ENCODE results near the gene MAPKAP1.

The MAPKAP1 gene

DNA sequence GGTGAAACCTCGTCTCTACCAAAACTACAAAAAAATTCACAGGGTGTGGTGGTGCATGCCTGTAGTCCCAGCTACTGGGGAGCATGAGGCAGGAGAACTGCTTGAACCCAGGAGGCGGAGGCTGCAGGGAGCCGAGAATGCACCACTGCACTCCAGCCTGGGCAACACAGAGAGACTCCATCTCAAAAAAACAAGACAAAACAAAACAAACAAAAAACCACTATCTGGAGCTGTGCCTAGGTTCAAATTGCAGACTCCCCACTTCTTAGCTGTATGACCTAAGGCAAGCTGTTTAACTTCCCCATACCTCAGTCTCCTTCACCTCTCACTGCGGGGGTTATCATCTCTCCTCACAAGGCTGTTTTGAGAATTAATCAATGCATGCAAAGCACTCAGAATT lies 68.0 kb downstream of the MAPKAP1 start:
- no peaks in the 10 kb centered on the region for H3K79me2 ChIP-seq (ENCODE audit: control insufficient read depth, insufficient read depth, low read length, poor library complexity)
- H3K9ac ChIP-seq (ENCODE audit: low read length), result no peak overlapping the region
- no peak overlapping the region for H2AFZ ChIP-seq (ENCODE audit: insufficient read depth, low read length, poor library complexity)

DNA sequence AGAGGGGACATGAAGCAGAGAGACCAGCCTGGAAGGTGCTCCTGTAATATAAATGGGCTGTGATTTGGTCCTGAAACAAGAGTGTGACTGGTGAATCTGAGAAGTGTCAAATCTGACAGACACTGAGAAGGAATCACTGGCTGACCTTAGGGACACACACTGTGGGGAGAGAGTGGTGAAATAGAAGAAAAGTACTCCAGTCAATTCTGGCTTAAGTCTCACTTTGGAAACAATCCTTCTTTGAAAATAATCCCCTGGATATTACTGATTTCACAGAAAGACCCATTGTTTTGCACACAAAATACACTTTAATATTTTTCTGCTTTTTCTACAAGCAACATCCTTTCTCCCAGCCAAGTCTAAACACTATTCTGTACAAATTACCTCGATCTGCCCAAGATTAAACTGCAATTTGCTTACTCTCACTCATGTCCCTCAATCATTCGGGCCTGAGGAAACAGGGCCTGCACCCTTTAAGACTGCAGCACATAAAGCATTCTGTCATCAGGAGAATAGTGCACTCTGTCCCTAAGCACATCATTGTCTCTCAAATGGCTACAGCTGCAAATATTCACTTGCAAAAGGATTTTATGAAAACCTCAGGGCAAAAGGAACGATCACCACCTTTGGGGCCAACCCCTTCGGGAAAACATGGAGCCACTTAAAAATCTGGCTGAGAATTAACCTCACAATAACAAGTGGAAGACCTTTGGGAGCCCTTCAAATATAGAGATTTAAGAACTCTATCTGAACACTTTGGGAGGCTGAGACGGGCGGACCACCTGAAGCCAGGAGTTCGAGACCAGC lies 68.6 kb downstream of the MAPKAP1 start:
- Histone ChIP-seq H4K91ac (ENCODE audit: low read depth, low read length) (no peak overlapping the region), H3K9me3 (ENCODE audit: insufficient read depth, low read depth, low read length) (no peaks in the 10 kb centered on the region), H3K14ac (ENCODE audit: low read length) (no peak overlapping the region), H3K36me3 (ENCODE audit: control insufficient read depth in 1 of 2, insufficient read depth in 2 of 2, low read length in 2 of 2) (no peaks in the 10 kb centered on the region), H3K27ac (ENCODE audit: low read depth, low read length) (no peak overlapping the region), H2BK5ac (ENCODE audit: low read depth, low read length, poor library complexity) (no peak overlapping the region), H4K8ac (ENCODE audit: low read depth, low read length) (no peak overlapping the region), H3K79me1 (ENCODE audit: low read length) (no peaks in the 10 kb centered on the region), H3K79me2 (ENCODE audit: control insufficient read depth, insufficient read depth, low read length, poor library complexity) (no peaks in the 10 kb centered on the region), H2AFZ (ENCODE audit: insufficient read depth, low read length, poor library complexity) (no peak overlapping the region), H2BK120ac (ENCODE audit: insufficient read depth, low read length, poor library complexity) (no peak overlapping the region), H3K4me2 (ENCODE audit: low read length) (no peak overlapping the region), H2AK5ac (ENCODE audit: low read length) (no peak overlapping the region), H3K4me1 (ENCODE audit: control insufficient read depth in 1 of 2, insufficient read depth in 2 of 2, low read length in 2 of 2) (peaks cover 0 to 5% of the 10 kb centered on the region in 2 experiments), H3K4ac (ENCODE audit: low read depth, low read length) (no peak overlapping the region), H3K9ac (ENCODE audit: low read length) (no peak overlapping the region), H2BK12ac (ENCODE audit: low read length) (no peak overlapping the region), H3K4me3 (ENCODE audit: low read depth, low read length) (no peak overlapping the region), H3K18ac (ENCODE audit: low read length) (no peak overlapping the region), H3K27me3 (ENCODE audit: insufficient read depth, low read length) (no peaks in the 10 kb centered on the region), H3K23ac (ENCODE audit: low read length) (no peak overlapping the region), H4K12ac (ENCODE audit: low read depth, low read length) (no peak overlapping the region)
- DNase-seq, result no peak
- WGBS (ENCODE audit: extremely low coverage, insufficient coverage, insufficient read length), result no CpG with 5 or more reads among the region's 7 CpGs

More for the DNA sequence above, 68.0 kb downstream of the MAPKAP1 start:
- no CpG with 5 or more reads among the region's 4 CpGs for WGBS (ENCODE audit: extremely low coverage, insufficient coverage, insufficient read length)
- H3K27ac ChIP-seq (ENCODE audit: low read depth, low read length), result no peak overlapping the region
- no peak overlapping the region for H3K4me3 ChIP-seq (ENCODE audit: low read depth, low read length)
- H4K91ac ChIP-seq (ENCODE audit: low read depth, low read length), result no peak overlapping the region
- H4K8ac ChIP-seq (ENCODE audit: low read depth, low read length), result no peak overlapping the region
- H2AK5ac ChIP-seq (ENCODE audit: low read length), result no peak overlapping the region
- H2BK12ac ChIP-seq (ENCODE audit: low read length), result no peak overlapping the region
- H3K79me1 ChIP-seq (ENCODE audit: low read length), result no peaks in the 10 kb centered on the region
- peaks cover 0 to 5% of the 10 kb centered on the region in 2 experiments for H3K4me1 ChIP-seq (ENCODE audit: control insufficient read depth in 1 of 2, insufficient read depth in 2 of 2, low read length in 2 of 2)
- no peak overlapping the region for H3K14ac ChIP-seq (ENCODE audit: low read length)
- H3K27me3 ChIP-seq (ENCODE audit: insufficient read depth, low read length), result no peaks in the 10 kb centered on the region
- no peak overlapping the region for H3K23ac ChIP-seq (ENCODE audit: low read length)
- H2BK120ac ChIP-seq (ENCODE audit: insufficient read depth, low read length, poor library complexity), result no peak overlapping the region
- no peaks in the 10 kb centered on the region for H3K36me3 ChIP-seq (ENCODE audit: control insufficient read depth in 1 of 2, insufficient read depth in 2 of 2, low read length in 2 of 2)
- DNase-seq, result no peak
- H3K9me3 ChIP-seq (ENCODE audit: insufficient read depth, low read depth, low read length), result no peaks in the 10 kb centered on the region
- H4K12ac ChIP-seq (ENCODE audit: low read depth, low read length), result no peak overlapping the region
- H3K4ac ChIP-seq (ENCODE audit: low read depth, low read length), result no peak overlapping the region
- no peak overlapping the region for H3K4me2 ChIP-seq (ENCODE audit: low read length)
- H2BK5ac ChIP-seq (ENCODE audit: low read depth, low read length, poor library complexity), result no peak overlapping the region
- H3K18ac ChIP-seq (ENCODE audit: low read length), result peak overlapping the region; percentile 45

DNA sequence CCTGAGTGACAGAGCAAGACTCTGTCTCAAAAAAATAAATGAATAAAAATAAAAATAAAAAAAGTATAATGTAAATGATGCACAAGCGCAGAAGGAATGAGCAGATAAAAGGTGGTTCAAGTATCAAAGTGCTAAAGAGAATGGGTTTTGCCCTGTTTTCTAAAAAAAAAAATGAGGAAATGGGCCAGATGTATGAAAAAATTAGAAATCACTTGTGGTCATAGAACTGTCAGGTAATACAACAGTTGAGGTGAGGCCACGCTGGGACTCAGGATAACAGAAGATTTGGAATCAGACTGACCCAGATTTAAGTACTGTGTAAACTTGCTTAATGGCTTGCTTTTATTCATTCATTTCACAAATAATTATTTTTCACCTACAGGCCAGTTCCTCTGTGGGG lies 69.8 kb downstream of the MAPKAP1 start:
- no peak overlapping the region for H2BK120ac ChIP-seq (ENCODE audit: insufficient read depth, low read length, poor library complexity)
- H3K4me3 ChIP-seq (ENCODE audit: low read depth, low read length), result no peak overlapping the region
- no peak overlapping the region for H2BK5ac ChIP-seq (ENCODE audit: low read depth, low read length, poor library complexity)
- H4K91ac ChIP-seq (ENCODE audit: low read depth, low read length), result no peak overlapping the region
- no peak overlapping the region for H2BK12ac ChIP-seq (ENCODE audit: low read length)
- H3K9ac ChIP-seq (ENCODE audit: low read length), result no peak overlapping the region
- no peak overlapping the region for H3K23ac ChIP-seq (ENCODE audit: low read length)
- no peaks in the 10 kb centered on the region for H3K79me2 ChIP-seq (ENCODE audit: control insufficient read depth, insufficient read depth, low read length, poor library complexity)
- H3K4me1 ChIP-seq (ENCODE audit: control insufficient read depth in 1 of 2, insufficient read depth in 2 of 2, low read length in 2 of 2), result peaks cover 6 to 13% of the 10 kb centered on the region in 2 experiments
- no peaks in the 10 kb centered on the region for H3K9me3 ChIP-seq (ENCODE audit: insufficient read depth, low read depth, low read length)
- no peak overlapping the region for H2AK5ac ChIP-seq (ENCODE audit: low read length)
- no CpG with 5 or more reads among the region's 2 CpGs for WGBS (ENCODE audit: extremely low coverage, insufficient coverage, insufficient read length)
- H3K4ac ChIP-seq (ENCODE audit: low read depth, low read length), result no peak overlapping the region
- no peaks in the 10 kb centered on the region for H3K27me3 ChIP-seq (ENCODE audit: insufficient read depth, low read length)
- H4K12ac ChIP-seq (ENCODE audit: low read depth, low read length), result no peak overlapping the region
- H3K14ac ChIP-seq (ENCODE audit: low read length), result no peak overlapping the region
- H3K4me2 ChIP-seq (ENCODE audit: low read length), result no peak overlapping the region
- H3K36me3 ChIP-seq (ENCODE audit: control insufficient read depth in 1 of 2, insufficient read depth in 2 of 2, low read length in 2 of 2), result no peaks in the 10 kb centered on the region
- no peak overlapping the region for H3K18ac ChIP-seq (ENCODE audit: low read length)
- no peak for DNase-seq
- H4K8ac ChIP-seq (ENCODE audit: low read depth, low read length), result no peak overlapping the region
- H3K27ac ChIP-seq (ENCODE audit: low read depth, low read length), result no peak overlapping the region
- no peak overlapping the region for H2AFZ ChIP-seq (ENCODE audit: insufficient read depth, low read length, poor library complexity)
- H3K79me1 ChIP-seq (ENCODE audit: low read length), result no peaks in the 10 kb centered on the region

DNA sequence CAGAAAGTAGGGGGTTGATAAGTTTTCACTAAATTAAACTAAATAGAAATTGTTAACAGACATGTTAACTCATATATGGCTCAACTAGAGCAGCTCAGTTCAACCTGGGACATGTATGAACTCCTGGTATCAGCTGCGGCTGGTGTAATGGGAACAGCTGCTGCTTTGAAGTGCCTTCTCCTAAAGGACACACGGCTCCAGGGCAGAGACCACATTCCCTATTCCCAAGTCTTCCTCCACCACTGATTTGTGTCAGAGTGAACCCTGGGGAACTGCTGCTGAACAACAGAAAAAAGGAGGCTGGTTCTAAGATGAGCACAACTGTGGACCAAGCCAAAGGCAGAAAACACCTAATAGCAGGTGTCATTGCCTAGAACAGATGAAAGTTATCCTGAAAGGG lies 71.1 kb downstream of the MAPKAP1 start:
- no peak overlapping the region for H3K23ac ChIP-seq (ENCODE audit: low read length)
- H3K18ac ChIP-seq (ENCODE audit: low read length), result no peak overlapping the region
- DNase-seq, result no peak
- H3K14ac ChIP-seq (ENCODE audit: low read length), result no peak overlapping the region
- H4K12ac ChIP-seq (ENCODE audit: low read depth, low read length), result no peak overlapping the region
- H2AK5ac ChIP-seq (ENCODE audit: low read length), result no peak overlapping the region
- H3K27ac ChIP-seq (ENCODE audit: low read depth, low read length), result no peak overlapping the region
- no peak overlapping the region for H3K4ac ChIP-seq (ENCODE audit: low read depth, low read length)
- no peak overlapping the region for H2BK5ac ChIP-seq (ENCODE audit: low read depth, low read length, poor library complexity)
- no peaks in the 10 kb centered on the region for H3K36me3 ChIP-seq (ENCODE audit: control insufficient read depth in 1 of 2, insufficient read depth in 2 of 2, low read length in 2 of 2)
- no peaks in the 10 kb centered on the region for H3K27me3 ChIP-seq (ENCODE audit: insufficient read depth, low read length)
- no peak overlapping the region for H4K8ac ChIP-seq (ENCODE audit: low read depth, low read length)
- no peak overlapping the region for H2BK12ac ChIP-seq (ENCODE audit: low read length)
- no peaks in the 10 kb centered on the region for H3K79me2 ChIP-seq (ENCODE audit: control insufficient read depth, insufficient read depth, low read length, poor library complexity)
- H3K4me1 ChIP-seq (ENCODE audit: control insufficient read depth in 1 of 2, insufficient read depth in 2 of 2, low read length in 2 of 2), result peaks cover 6 to 16% of the 10 kb centered on the region in 2 experiments
- no CpG with 5 or more reads among the region's 2 CpGs for WGBS (ENCODE audit: extremely low coverage, insufficient coverage, insufficient read length)
- H3K4me2 ChIP-seq (ENCODE audit: low read length), result no peak overlapping the region
- H2AFZ ChIP-seq (ENCODE audit: insufficient read depth, low read length, poor library complexity), result no peak overlapping the region
- no peak overlapping the region for H3K9ac ChIP-seq (ENCODE audit: low read length)
- H3K9me3 ChIP-seq (ENCODE audit: insufficient read depth, low read depth, low read length), result no peaks in the 10 kb centered on the region
- H3K4me3 ChIP-seq (ENCODE audit: low read depth, low read length), result no peak overlapping the region
- H3K79me1 ChIP-seq (ENCODE audit: low read length), result no peaks in the 10 kb centered on the region
- H2BK120ac ChIP-seq (ENCODE audit: insufficient read depth, low read length, poor library complexity), result no peak overlapping the region
- H4K91ac ChIP-seq (ENCODE audit: low read depth, low read length), result no peak overlapping the region

Data from trophoblast cell (in vitro differentiated cells and primary cell).